GM21528 (cell line): ENCODE measurements around the gene GPC3.
"Not testable (repeated sequence)": the region's sequence is repeated elsewhere in the genome, so short reads cannot be mapped to it uniquely, and the experiment has no call there.

Experiments
- ATAC-seq: cut with Tn5 transposase; IDR thresholded peaks from one replicate; pipeline ENCODE4 v1.9.1; 2021; ENCODE audit warnings: mild to moderate bottlenecking, moderate library complexity; ENCODE audit not compliant: unreplicated experiment, low FRiP score

GPC3 gene

GRCh38 chrX:133543654-133544053 is 441.7 kb downstream of the GPC3 start:
- no peak for ATAC-seq

DNA sequence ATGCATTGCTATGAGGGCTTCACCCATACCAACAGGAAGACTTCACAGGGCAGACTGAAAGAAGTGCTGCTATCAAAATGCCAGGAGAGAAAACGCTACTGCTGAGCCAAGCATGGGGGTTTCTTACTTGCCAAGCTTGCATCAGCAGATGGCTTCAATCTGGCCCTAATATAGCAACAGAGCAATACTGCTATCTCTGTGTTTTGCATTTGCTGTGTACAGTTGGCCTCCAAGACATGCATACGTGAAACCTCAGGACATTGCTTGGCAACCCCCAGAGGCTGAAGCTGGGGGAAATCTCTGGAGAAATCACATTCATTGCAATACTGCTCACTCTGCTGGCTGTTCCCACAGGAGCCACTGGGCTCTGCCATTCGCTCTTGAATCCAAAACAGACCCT is 442.9 kb downstream of the GPC3 start:
- ATAC-seq = no peak

DNA sequence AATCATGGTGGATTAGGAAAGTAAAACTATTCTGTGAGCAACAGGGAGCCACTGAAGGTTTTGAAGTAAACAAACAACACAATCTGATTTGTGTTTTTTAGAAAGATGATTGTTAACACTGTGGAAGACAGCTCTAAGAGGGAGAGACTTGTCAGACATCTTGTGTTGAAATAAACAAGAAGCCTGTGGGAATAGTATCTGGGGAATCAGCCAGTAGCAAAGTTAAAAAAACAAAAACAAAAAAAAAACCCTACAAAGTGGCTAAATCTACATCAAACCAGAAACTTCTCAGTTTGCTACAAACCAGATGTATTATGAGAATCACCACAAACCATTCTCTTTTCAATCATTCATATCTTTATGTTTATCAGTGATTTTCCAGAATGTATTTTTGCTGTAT is 444.4 kb downstream of the GPC3 start:
- no peak for ATAC-seq

- no peak for ATAC-seq
Observed at GRCh38 chrX:133538148-133538547, 447.2 kb downstream of the GPC3 start.

DNA sequence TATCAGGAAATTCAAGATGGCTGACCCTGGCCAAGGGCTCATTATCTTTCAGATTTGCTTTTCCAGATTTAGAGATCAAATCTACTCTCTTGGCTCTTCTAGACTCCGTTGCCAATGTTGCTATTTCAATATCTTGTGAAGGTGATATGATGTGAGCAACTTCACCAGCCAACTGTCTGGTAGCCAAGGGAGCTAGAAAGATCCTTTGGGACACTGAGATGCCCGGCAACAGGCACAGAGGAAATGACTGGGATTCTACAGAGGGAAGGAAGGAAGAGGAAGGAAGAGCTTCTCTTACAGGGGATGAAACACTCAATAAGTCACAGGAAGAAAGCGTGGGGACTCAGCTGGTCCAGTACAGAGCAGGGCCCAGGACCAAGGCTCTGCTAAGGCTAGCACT is 448.3 kb downstream of the GPC3 start:
- no peak for ATAC-seq

GRCh38 chrX:133535066-133535465 is 450.3 kb downstream of the GPC3 start:
- ATAC-seq = no peak

GRCh38 chrX:133534172-133534571 is 451.2 kb downstream of the GPC3 start:
- no peak for ATAC-seq

GRCh38 chrX:133533249-133533648 is 452.1 kb downstream of the GPC3 start:
- no peak for ATAC-seq

DNA sequence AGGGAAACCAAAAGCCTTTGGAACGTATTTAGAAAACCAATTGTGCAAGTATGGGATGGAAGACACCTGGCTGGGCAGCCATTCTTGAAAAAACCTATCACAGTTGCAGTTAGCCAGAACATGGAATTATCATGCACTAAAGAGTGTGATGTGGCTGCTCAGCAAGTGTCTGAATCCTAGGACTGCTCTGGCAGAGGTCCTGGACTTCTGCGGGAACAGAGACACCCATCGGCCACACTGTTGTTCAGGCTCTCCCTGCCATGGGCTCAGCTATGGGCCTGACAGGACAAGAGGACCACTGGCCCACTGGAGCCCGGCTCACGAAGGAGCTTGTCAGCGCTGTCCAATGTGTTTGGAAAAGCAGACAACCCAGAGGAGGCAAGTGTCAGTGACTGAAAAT is 454.4 kb downstream of the GPC3 start:
- no peak for ATAC-seq

DNA sequence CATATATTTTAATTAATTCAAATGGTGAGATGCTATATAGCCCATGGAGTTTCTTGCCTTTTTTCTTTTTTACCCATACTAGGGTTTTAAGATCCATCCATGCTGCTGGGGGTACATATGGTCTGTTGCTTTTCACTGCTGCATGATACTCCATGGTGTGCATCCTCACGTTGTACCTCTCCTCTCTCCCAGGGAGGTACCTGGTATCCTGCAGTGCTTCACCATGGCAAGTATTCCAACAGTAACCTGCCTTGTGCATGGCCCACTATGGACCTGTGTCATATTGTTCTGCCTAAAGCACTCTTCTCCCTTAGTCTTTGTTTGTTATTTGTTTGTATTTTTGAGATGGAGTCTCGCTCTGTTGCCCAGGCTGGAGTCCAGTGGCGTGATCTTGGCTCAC is 455.8 kb downstream of the GPC3 start:
- ATAC-seq = no peak

DNA sequence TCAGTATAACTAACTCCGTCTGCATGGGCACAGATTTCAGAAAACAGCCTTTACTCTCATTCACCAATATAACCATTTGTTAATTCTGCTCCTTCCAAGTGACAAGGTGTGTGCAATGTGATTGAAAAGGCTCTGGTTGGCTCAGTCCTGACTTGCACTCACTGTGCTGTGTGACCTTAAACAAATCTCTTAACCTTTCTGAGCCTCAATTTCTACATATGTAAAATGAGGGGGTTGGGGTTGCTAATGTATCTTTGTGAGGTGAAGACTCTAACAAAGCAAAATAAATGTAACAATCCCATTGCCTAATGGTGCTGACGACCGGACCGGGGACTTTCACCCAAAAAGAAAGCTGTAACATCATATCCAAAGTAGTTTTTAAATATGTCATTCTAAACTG is 457.6 kb downstream of the GPC3 start:
- ATAC-seq = no peak

GRCh38 chrX:133527415-133527814 is 458.0 kb downstream of the GPC3 start:
- ATAC-seq = no peak

DNA sequence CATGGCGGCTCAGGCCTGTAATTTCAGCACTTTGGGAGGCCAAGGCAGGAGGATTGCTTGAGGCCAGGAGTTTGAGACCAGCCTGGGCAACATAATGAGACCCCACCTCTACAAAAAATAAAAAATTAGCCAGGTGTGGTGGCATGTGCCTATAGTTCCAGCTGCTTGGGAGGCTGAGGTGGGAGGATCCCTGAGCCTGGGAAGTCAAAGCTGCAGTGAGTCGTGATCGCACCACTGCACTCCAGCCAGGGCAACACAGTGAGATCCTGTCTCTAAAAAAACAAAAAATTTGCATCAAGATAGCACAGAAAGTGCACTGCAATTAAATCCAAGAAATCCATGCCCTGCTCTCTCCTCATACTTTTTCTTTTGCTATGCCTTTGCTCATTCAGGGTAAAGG is 458.6 kb downstream of the GPC3 start:
- not testable (repeated sequence) for ATAC-seq

DNA sequence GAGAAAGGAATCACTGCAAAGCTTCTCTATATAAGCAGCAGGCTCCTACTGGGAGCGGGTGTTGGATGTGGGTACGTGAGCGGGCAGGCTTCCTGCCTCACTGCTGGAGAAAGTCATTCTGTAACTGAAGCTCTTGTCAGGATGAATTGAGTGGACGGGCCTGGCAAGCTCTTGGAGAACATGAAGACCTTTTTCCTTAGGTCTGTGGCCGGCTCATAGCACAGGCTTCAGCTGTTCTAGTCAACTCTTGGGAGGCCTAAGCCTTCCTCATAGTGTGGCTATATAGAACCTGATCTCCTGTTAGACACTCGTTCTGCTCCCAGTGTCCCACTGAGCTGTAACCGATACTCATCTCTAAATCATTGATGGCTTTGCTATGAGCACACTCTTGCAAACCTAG is 461.9 kb downstream of the GPC3 start:
- ATAC-seq = no peak

DNA sequence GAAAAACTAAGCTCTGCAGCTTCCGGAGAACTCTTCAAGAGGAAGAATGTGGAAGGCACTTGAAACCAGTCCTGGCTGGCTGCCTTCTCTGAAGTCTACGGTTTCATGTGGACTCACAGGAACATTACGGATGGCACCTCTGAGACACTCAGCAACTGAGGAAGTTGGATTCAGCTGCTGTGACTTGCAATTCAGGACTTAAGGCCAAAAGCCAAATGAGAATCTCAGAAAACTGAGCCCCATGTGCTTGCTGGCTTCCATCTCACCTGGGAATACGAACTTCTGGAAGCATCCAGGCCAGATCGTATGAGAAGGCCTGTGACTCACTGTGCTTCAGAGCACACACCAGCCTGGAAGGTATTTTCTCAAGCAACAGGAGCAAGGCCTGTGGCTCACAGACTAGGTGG is 462.3 kb downstream of the GPC3 start:
- no peak for ATAC-seq

DNA sequence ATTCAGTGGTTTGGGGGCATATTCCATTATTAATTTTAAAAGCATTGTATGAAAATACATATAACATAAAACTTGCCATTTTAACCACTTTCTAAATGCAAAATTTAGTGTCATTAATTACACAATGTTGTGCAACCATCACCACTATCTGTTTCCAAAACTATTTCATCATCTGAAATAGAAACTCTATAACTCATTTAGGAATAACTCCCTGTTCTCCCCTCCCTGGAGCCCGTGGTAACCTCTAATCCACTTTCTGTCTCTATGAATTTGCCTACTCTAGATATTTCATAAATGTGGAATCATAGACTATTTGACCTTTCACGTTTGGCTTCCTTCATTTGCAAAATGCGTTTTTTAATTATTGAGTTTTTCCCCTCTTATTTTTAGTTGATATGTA is 468.7 kb downstream of the GPC3 start:
- no peak for ATAC-seq

DNA sequence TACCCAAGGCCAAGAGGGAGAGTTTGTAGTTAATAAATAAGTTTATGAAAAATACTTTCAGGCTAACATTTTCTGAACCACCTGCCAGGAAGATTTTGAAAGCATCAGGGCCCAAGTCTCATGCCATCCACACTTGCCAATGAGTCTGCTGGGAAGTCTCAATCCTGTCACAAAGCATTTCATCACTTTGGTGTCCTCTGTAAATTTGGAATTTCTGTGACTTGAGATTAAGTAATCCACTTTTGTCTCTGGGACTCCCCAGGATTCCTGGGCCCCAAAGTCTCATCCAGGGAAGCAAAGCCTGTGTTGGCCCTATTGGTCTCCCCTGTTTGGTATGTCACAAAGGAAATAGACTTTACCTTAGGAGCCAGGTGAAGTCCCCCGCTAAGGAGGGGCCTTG is 470.9 kb downstream of the GPC3 start:
- ATAC-seq = no peak

DNA sequence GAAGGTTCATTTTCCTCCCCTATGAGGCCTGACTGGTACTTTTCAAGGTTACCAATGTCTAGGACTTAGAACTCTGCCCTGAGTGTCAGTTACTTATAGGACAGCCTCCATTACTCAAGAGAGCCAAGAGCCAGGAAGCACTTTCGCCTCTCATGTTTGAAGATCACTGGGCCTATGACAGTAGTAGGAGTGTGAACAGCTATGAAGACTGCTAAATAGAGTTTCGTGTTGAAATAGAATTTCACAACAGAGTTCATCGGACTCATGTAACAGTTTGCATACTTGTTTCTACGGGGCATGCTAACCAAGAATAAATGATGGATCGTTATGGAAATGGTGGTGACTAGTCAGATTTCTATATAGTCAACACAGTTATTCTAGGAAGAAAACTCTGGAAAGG is 472.3 kb downstream of the GPC3 start:
- ATAC-seq = no peak

- no peak for ATAC-seq
Observed at GRCh38 chrX:133511041-133511440, 474.4 kb downstream of the GPC3 start.

- no peak for ATAC-seq
Observed at GRCh38 chrX:133497356-133497755, 488.0 kb downstream of the GPC3 start.

DNA sequence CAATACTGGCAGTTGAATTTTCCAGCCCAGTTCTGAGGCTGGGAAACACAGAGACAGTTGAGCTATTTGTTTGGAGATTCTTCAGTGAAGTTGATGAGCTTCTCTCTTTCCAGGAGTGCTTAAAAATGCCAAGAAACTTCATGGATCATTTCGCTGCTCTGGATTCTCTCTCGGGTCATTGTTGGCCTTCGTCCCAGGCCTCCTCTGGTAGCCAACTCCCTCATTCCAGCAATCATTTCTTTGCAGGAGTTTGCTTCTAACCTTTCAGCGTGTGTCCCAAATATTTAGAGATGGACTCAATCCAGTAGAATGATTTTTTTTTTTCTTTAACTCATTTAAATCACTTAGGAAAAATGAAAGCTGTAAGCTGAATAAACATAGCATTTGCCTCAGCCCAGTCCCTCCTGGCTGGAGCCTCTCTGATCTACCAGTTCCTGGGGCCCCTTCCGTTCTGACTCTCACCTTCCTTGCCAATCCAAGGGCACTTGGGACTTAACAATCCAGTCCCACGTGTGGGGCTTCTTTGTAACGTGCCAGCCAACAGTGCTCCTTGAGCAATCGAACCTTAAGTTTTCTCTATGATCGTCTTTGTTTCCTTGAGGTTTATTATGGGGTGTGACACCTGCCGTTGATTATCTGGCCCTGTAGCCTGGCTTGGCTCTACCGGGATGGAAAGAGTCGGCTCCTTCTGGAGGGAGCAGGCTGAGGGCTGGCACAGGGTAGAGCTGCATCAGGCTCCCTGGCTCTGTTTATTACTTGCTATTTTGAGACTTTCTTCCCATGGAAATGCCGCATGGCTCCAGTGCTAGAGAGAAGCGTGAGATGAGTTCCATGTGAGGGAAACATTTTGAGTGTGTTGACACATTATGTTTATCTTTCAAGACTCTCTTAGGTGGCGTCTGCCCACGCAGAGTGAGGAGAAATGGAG is 489.7 kb downstream of the GPC3 start:
- no peak for ATAC-seq

DNA sequence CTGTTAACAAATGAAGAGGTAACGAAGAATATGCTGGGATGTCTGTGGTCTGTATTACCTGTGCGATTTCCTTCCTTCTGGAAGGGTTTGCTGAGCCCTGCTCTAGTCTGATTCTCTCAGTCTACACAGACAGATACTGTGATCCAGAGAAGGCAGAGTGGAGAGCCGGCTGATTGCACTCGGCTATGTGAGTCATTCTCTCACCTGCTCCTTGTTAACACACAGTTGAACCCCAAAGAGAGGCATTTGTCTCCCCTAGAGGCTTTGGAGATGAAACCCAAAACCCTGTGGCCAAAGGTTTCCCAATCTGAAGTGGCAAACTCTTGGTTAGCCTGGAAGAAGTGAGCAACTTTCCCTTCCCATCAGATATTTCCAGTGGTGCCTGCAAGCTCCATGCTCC is 492.0 kb downstream of the GPC3 start:
- no peak for ATAC-seq

DNA sequence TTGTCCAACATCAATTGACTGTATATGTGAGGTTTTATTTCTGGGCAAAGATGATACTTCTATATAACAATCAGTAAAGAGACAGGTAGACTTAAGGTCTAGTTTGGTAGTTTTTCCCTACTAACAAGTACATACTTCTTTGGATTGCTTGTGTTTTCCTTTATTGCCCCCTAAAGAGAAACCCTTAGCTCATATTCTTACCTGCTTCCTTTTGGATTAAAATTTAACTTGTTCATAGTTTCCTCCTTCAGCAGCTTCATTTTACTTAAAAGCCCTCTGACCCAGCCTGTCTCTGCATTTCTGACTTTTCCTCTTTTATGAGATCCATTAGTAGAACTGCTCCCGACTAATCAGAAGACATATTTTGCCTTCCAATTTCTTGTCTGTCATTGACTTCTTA is 494.4 kb downstream of the GPC3 start:
- no peak for ATAC-seq
